Colonic mucosa (tissue), 4 donors: ENCODE results near the gene SEC16A. TPM values are rescaled to one million over a fixed set of nuclear protein-coding genes. Genes with fewer than 3 reads are reported as not detected.

Source experiments
- DNase-seq: peaks from one replicate; pipeline ENCODE4 v3.0.0-alpha.2; 2020
- H3K27ac ChIP-seq: fragments of 200-600 bp; one replicate; pipeline ENCODE4 v1.8.0; 2021
- H3K27me3 ChIP-seq: fragments of 200-600 bp; one replicate; pipeline ENCODE4 v1.8.0; 2021
- H3K36me3 ChIP-seq: fragments of 200-600 bp; one replicate; pipeline ENCODE4 v1.8.0; 2021
- H3K4me1 ChIP-seq: fragments of 200-600 bp; one replicate; pipeline ENCODE4 v1.8.0; 2021; ENCODE audit warnings: mild to moderate bottlenecking
- H3K4me3 ChIP-seq: fragments of 200-600 bp; one replicate; pipeline ENCODE4 v1.8.0; 2021
- H3K9ac ChIP-seq, 2 donors: one replicate each; pipeline ENCODE4 v1.7.0; 2013; ENCODE audit warnings: control low read depth in 2 of 2, low read depth in 2 of 2, low read length in 2 of 2
- H3K9me3 ChIP-seq: fragments of 200-600 bp; one replicate; pipeline ENCODE4 v1.8.0; 2021
- intact Hi-C: fragments of 100-400 bp; cut with DNase I; formaldehyde crosslinking; loops from one replicate; pipeline ENCODE4 v1.14.1; 2022
- total RNA-seq, 2 donors: library from RNA; stranded (reverse); fragmentation: NEBNext Ultra II Directional in 1 of 2; extraction: Animal tissue kit (Norgen Biotek cat#: 25700) in 1 of 2; gene quantifications; one replicate each; pipeline ENCODE4 v1.2.1, GENCODE V29; 2021
- TF ChIP-seq, protein P1 (sequence below): fragments of 200-600 bp; IDR thresholded peaks from one replicate; pipeline ENCODE4 v1.8.0; 2022; ENCODE audit warnings: antibody characterized with exemption, mild to moderate bottlenecking
- donor health status: healthy.
- donor health status: DM: no; HTN: no; CAD: no.
- donor health status: DM: no; HTN: no; CAD: no.

Gene SEC16A
- total RNA-seq, 2 donors from 2014 or later, result 66.2 to 104 TPM

DNA sequence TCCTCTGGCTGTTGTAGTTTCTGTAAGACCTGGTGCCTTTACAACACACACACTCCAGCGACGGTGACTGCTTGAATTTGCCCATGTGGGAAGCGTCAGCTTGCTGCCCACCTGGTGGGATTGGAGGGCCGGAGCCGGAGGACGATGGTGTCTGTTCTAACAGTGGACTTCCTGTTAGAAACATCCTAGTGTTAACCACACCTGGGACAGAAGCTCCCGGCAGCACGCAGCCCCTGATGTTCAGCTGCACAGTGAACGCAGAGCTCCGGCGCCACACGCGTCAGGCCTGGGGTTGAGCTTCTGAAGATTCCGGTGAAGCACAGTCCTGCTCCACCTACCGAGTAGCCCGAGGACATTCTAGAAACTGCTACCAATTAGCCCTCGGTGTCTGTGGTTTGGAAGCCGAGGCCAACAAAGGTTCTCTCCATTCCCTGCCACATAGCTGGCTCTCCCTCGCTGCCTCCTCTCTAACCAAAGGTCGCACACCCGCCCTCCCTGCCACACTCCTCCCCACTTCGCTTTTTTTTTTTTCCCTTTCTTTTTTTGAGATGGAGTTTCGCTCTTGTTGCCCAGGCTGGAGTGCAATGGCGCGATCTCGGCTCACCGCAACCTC lies 58.0 kb downstream of the SEC16A start:
- H3K9me3 ChIP-seq, result no peaks in the 10 kb centered on the region
- TF ChIP-seq, protein P1, sequence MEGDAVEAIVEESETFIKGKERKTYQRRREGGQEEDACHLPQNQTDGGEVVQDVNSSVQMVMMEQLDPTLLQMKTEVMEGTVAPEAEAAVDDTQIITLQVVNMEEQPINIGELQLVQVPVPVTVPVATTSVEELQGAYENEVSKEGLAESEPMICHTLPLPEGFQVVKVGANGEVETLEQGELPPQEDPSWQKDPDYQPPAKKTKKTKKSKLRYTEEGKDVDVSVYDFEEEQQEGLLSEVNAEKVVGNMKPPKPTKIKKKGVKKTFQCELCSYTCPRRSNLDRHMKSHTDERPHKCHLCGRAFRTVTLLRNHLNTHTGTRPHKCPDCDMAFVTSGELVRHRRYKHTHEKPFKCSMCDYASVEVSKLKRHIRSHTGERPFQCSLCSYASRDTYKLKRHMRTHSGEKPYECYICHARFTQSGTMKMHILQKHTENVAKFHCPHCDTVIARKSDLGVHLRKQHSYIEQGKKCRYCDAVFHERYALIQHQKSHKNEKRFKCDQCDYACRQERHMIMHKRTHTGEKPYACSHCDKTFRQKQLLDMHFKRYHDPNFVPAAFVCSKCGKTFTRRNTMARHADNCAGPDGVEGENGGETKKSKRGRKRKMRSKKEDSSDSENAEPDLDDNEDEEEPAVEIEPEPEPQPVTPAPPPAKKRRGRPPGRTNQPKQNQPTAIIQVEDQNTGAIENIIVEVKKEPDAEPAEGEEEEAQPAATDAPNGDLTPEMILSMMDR, result no peak
- H3K36me3 ChIP-seq, result no peaks in the 10 kb centered on the region
- H3K9ac ChIP-seq, result no peak overlapping the region
- H3K4me1 ChIP-seq, result no peaks in the 10 kb centered on the region
- H3K4me3 ChIP-seq, result no peak overlapping the region
- DNase-seq, result no peak
- intact Hi-C loops, result no loop called here
- no peak overlapping the region for H3K27ac ChIP-seq
- no peaks in the 10 kb centered on the region for H3K27me3 ChIP-seq

DNA sequence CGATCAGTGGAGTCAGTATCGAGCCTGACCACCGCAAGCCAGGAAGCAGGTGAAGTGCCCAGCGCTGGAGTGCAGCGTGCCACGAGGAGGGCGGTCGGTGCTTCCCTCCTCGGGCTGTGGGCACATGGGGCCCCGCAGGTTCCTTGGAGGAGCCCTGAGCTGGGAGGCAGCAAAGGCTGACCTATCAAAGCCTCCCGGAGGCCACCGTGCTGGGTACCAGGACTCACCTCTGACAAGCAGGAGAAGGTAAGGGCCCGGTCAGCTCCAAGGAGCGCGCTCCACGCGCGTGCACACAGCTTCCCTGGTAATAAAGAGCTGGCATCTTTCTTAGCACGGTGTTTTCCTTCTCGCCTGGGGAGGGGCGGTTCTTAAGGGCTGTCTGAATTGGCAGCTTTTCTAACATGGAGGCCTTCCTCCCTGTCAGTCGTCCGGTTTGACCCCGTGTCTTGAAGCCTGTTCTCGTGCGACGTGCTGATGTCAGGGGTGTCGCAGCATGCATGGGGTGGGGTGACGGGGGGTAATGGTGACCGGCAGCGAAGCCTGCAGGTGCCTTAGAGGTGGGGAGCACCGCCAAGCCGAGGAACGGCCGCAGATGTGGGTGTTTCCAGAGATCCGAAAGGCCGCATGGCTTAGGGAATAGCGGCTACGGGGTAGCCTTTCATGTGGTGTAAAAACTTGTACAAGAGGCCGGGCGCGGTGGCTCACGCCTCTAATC lies 59.3 kb downstream of the SEC16A start:
- H3K27me3 ChIP-seq, result no peaks in the 10 kb centered on the region
- intact Hi-C loops, result no loop called here

DNA sequence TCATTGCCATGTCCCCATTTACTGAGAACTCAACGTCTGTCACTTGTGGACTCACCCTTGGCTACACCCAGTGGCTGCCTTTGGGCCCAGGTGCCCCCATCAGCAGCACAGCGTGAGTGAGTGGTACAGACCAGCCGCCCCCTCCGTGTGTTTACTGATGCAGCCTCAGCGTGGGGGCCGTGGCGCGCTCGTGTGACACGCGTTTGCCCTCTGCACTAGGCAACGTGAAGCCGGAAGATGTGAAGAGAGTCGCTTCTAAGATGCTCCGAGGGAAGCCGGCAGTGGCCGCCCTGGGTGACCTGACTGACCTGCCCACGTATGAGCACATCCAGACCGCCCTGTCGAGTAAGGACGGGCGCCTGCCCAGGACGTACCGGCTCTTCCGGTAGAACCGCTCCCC lies 60.0 kb downstream of the SEC16A start:
- TF ChIP-seq, protein P1, result no peak
- H3K27me3 ChIP-seq, result no peaks in the 10 kb centered on the region
- no peaks in the 10 kb centered on the region for H3K4me1 ChIP-seq
- no peak overlapping the region for H3K27ac ChIP-seq
- H3K4me3 ChIP-seq, result no peak overlapping the region
- H3K9me3 ChIP-seq, result no peaks in the 10 kb centered on the region
- intact Hi-C loops, result no loop called here
- H3K9ac ChIP-seq, result no peak overlapping the region
- no peak for DNase-seq
- peaks cover 13% of the 10 kb centered on the region for H3K36me3 ChIP-seq

More for the DNA sequence above, 59.3 kb downstream of the SEC16A start:
- Histone ChIP-seq H3K4me3 (no peak overlapping the region), H3K4me1 (no peaks in the 10 kb centered on the region), H3K36me3 (peaks cover 6% of the 10 kb centered on the region), H3K27ac (no peak overlapping the region), H3K9ac (no peak overlapping the region), H3K9me3 (no peaks in the 10 kb centered on the region)
- TF ChIP-seq, protein P1, result no peak
- no peak for DNase-seq

DNA sequence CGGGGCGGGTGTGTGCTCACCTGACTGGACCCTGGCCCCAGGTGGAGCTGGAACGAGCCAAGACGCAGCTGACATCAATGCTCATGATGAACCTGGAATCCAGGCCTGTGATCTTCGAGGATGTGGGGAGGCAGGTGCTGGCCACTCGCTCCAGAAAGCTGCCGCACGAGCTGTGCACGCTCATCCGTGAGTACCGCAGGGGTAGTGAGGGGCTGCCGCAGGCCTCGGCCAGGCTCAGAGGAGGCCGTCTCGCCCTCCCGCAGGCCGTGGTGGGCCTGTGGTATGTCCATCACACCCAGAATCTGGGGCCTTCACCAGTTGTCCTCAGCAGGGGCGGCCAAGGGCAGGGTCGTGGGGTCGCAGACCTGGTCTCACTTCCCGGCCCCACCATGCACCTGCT lies 61.0 kb downstream of the SEC16A start:
- TF ChIP-seq, protein P1, result no peak
- H3K4me3 ChIP-seq, result no peak overlapping the region
- H3K27me3 ChIP-seq, result no peaks in the 10 kb centered on the region
- intact Hi-C loops, result no loop called here
- DNase-seq, result no peak
- no peaks in the 10 kb centered on the region for H3K4me1 ChIP-seq
- peaks cover 15% of the 10 kb centered on the region for H3K36me3 ChIP-seq
- H3K9ac ChIP-seq, result no peak overlapping the region
- H3K27ac ChIP-seq, result no peak overlapping the region
- no peaks in the 10 kb centered on the region for H3K9me3 ChIP-seq

DNA sequence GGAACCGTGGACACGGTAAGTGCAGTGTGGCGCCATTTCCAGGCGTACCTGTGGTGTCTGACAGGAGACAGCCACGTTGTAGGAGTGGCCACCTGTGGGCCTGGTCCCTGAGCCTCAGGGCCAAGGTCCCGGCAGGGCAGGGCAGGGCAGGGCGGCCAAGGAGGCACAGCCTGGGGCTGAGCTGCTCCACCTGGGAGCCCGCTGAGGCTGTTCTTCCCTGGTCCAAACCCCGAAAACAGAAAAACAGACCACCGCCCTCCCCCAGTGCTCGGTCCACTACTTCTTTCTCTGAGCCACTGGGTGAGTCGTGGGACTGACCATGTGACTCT lies 63.8 kb downstream of the SEC16A start:
- no peak overlapping the region for H3K9ac ChIP-seq
- no peak for DNase-seq
- intact Hi-C loops, result no loop called here
- H3K9me3 ChIP-seq, result no peaks in the 10 kb centered on the region
- TF ChIP-seq, protein P1, result no peak
- H3K4me1 ChIP-seq, result no peaks in the 10 kb centered on the region
- H3K27ac ChIP-seq, result no peak overlapping the region
- no peaks in the 10 kb centered on the region for H3K27me3 ChIP-seq
- no peak overlapping the region for H3K4me3 ChIP-seq
- peaks cover 15% of the 10 kb centered on the region for H3K36me3 ChIP-seq
